BE2C (cell line): ENCODE results near the gene ARHGAP26.

Source experiments
- DNase-seq: peaks from one replicate; pipeline ENCODE4 v3.0.0-alpha.2; 2020
- H3K27me3 ChIP-seq: fragments of 250-450 bp; sonication (Bioruptor Pico); 2 replicates; pipeline ENCODE4 v1.5.1; 2020; ENCODE audit warnings: mild to moderate bottlenecking
- H3K36me3 ChIP-seq: fragments of 250-450 bp; sonication (Bioruptor Pico); 2 replicates; pipeline ENCODE4 v1.5.1; 2020; ENCODE audit warnings: mild to moderate bottlenecking
- H3K4me1 ChIP-seq: fragments of 250-450 bp; sonication (Bioruptor Pico); 2 replicates; pipeline ENCODE4 v1.5.1; 2020
- H3K4me3 ChIP-seq: 2 replicates; pipeline ENCODE4 v1.5.1; 2011; ENCODE audit warnings: low read depth, low read length
- H3K9me3 ChIP-seq: fragments of 250-450 bp; sonication (Bioruptor Pico); 2 replicates; pipeline ENCODE4 v1.5.1; 2020
- CTCF ChIP-seq: IDR thresholded peaks from 2 replicates; pipeline ENCODE4 v1.5.1; 2012; ENCODE audit warnings: mild to moderate bottlenecking, low read depth, low read length

The ARHGAP26 gene

GRCh38 chr5:143046314-143046713 is 276.1 kb downstream of the ARHGAP26 start:
- TF ChIP-seq CTCF = no peak
- peaks cover 5% of the 10 kb centered on the region for H3K4me1 ChIP-seq

GRCh38 chr5:143047091-143047490 is 276.9 kb downstream of the ARHGAP26 start:
- H3K36me3 ChIP-seq = no peaks in the 10 kb centered on the region
- no peak for DNase-seq

More at GRCh38 chr5:143046314-143046713, 276.1 kb downstream of the ARHGAP26 start:
- no peak overlapping the region for H3K4me3 ChIP-seq
- no peaks in the 10 kb centered on the region for H3K27me3 ChIP-seq
- H3K36me3 ChIP-seq = no peaks in the 10 kb centered on the region
- no peaks in the 10 kb centered on the region for H3K9me3 ChIP-seq
- DNase-seq = no peak

GRCh38 chr5:143050183-143050582 is 280.0 kb downstream of the ARHGAP26 start:
- H3K9me3 ChIP-seq = no peaks in the 10 kb centered on the region
- DNase-seq = no peak
- no peak for TF ChIP-seq CTCF
- peaks cover 3% of the 10 kb centered on the region; the same call in 1 of the 2 replicates for H3K4me1 ChIP-seq
- no peaks in the 10 kb centered on the region for H3K36me3 ChIP-seq
- no peaks in the 10 kb centered on the region for H3K27me3 ChIP-seq
- H3K4me3 ChIP-seq = no peak overlapping the region

More at GRCh38 chr5:143047091-143047490, 276.9 kb downstream of the ARHGAP26 start:
- Histone ChIP-seq H3K9me3 (no peaks in the 10 kb centered on the region), H3K4me3 (no peak overlapping the region), H3K4me1 (peaks cover 6% of the 10 kb centered on the region), H3K27me3 (no peaks in the 10 kb centered on the region)
- TF ChIP-seq CTCF = no peak

- Histone ChIP-seq H3K4me3 (no peak overlapping the region), H3K4me1 (peaks cover 3% of the 10 kb centered on the region; the same call in 1 of the 2 replicates), H3K9me3 (no peaks in the 10 kb centered on the region), H3K27me3 (no peaks in the 10 kb centered on the region), H3K36me3 (no peaks in the 10 kb centered on the region)
- no peak for DNase-seq
- TF ChIP-seq CTCF = no peak
These were observed 281.3 kb downstream of the ARHGAP26 start for GRCh38 chr5:143051244-143052058.

- DNase-seq = no peak
- no peaks in the 10 kb centered on the region for H3K27me3 ChIP-seq
- H3K4me1 ChIP-seq = peaks cover 3% of the 10 kb centered on the region; the same call in 1 of the 2 replicates
- H3K4me3 ChIP-seq = no peak overlapping the region
- no peak for TF ChIP-seq CTCF
- no peaks in the 10 kb centered on the region for H3K36me3 ChIP-seq
- H3K9me3 ChIP-seq = no peaks in the 10 kb centered on the region
These were observed 282.9 kb downstream of the ARHGAP26 start for GRCh38 chr5:143052967-143053682.
